Heart right ventricle (tissue), 16 donors: ENCODE data around the gene TRA2B. TPM values are rescaled to one million over a fixed set of nuclear protein-coding genes. Genes with fewer than 3 reads are reported as not detected.

Source experiments
- ATAC-seq, 8 donors: fragments of 200-7000 bp; cut with Tn5 transposase; one replicate each; pipeline ENCODE4 v1.9.1; 2020; ENCODE audit warnings: mild to moderate bottlenecking in 8 of 8, moderate library complexity in 8 of 8, moderate number of reproducible peaks in 1 of 8
- DNase-seq, 2 donors: peaks; one replicate each; pipeline ENCODE4 v3.0.0-alpha.2; 2020
- H3K27ac ChIP-seq, 10 donors: fragments of 200-600 bp; sonication (generic) in 2 of 10; one replicate each; pipeline versions ENCODE4 v1.5.0 to v1.8.0; 2020 to 2022; ENCODE audit warnings: mild to moderate bottlenecking in 3 of 10
- H3K27me3 ChIP-seq, 7 donors: fragments of 200-600 bp; one replicate each; pipeline ENCODE4 v1.8.0; 2021 to 2022; ENCODE audit warnings: mild to moderate bottlenecking in 2 of 7
- H3K36me3 ChIP-seq, 9 donors: fragments of 200-600 bp; sonication (generic) in 1 of 9; one replicate each; pipeline versions ENCODE4 v1.5.0 to v1.8.0; 2020 to 2022; ENCODE audit warnings: mild to moderate bottlenecking in 2 of 9
- H3K4me1 ChIP-seq, 9 donors: fragments of 200-600 bp; sonication (generic) in 1 of 9; one replicate each; pipeline versions ENCODE4 v1.5.0 to v1.8.0; 2020 to 2022; ENCODE audit warnings: mild to moderate bottlenecking in 4 of 9
- H3K4me3 ChIP-seq, 10 donors: fragments of 200-600 bp; sonication (generic) in 2 of 10; one replicate each; pipeline versions ENCODE4 v1.5.0 to v1.8.0; 2020 to 2022; ENCODE audit warnings: mild to moderate bottlenecking in 7 of 10, moderate library complexity in 2 of 10
- H3K9me3 ChIP-seq, 11 donors: fragments of 200-600 bp in 10 of 11; sonication (generic) in 2 of 11; one replicate each; pipeline versions ENCODE4 v1.5.0 to v1.8.0; 2013 to 2022; ENCODE audit warnings: mild to moderate bottlenecking in 2 of 11, control low read depth in 1 of 11, moderate library complexity in 1 of 11
- CTCF ChIP-seq, 9 donors: fragments of 200-600 bp; sonication (generic) in 2 of 9; IDR thresholded peaks; one replicate each; pipeline versions ENCODE4 v1.5.0 to v1.8.0; 2021 to 2022; ENCODE audit warnings: antibody characterized with exemption in 9 of 9, mild to moderate bottlenecking in 5 of 9, moderate library complexity in 1 of 9
- WGBS, 2 donors: extraction: QIAGEN DNeasy Blood & Tissue Kit; methylation state at CpG; one replicate each; pipeline ENCODE4 v1.1.7; 2013; ENCODE audit warnings: inconsistent platforms in 1 of 2; 5-methylcytosine and 5-hydroxymethylcytosine counted together
- intact Hi-C, 10 donors: fragments of 100-400 bp; cut with DNase I; formaldehyde crosslinking; loops; one replicate each; pipeline versions ENCODE4 v1.11.1 to v1.14.2; 2022
- polyA plus RNA-seq, 2 donors: library from polyadenylated mRNA; stranded (reverse); fragments of 200-250 nt; gene quantifications; one replicate each; pipeline ENCODE4 v1.2.3, GENCODE V29; 2013
- total RNA-seq, 10 donors: library from RNA; stranded (reverse); fragmentation: NEBNext Ultra II Directional in 3 of 10; extraction: Animal tissue kit (Norgen Biotek cat#: 25700) in 3 of 10; gene quantifications; one replicate each; pipeline versions ENCODE4 v1.2.1 to v1.2.4, GENCODE V29; 2021 to 2023
- donor health status: Arrhythmogenic right ventricular cardiomyopathy.
- donor health status: ischemic (EF 13 %, LVEDD 7.1; RV severe dilation, severe dysfunction).
- donor health status: healthy with polysubstance abuse.
- donor health status: DM: no; HTN: yes; CAD: no.
- donor health status: DM: no; HTN: no; CAD: no.
- donor health status: ischemic (EF 25% LVEDD 6.9; RV normal size, moderate dysfunction).
- donor health status: ischemic (EF 25% LVEDD 5.7; RV mildly dilated, moderate dysfunction).
- donor health status: healthy.
- donor health status: DM: yes; HTN: yes; CAD: no.
- donor health status: Ischemic cardiomyopathy.
- donor health status: ischemic (EF 35%, LVEDD 5.7; RV mildly dilated, moderate dysfunction).
- donor health status: nonischemic (EF 11% LVEDD 7.7; RV severe dilation, severe dysfunction).
- donor health status: DM: yes; HTN: yes; CAD: no.
- donor health status: PGD.
- donor health status: ischemic (EF 29% LVEDD 5.4; RV normal size, mild dysfunction).
- donor health status: nonischemic (EF 23%, LVEDD 6.1; RV moderate dilation, normal function).

TRA2B gene
- total and polyA plus RNA-seq, 12 donors: 43.6 to 75.9 (median 49.8) TPM

DNA sequence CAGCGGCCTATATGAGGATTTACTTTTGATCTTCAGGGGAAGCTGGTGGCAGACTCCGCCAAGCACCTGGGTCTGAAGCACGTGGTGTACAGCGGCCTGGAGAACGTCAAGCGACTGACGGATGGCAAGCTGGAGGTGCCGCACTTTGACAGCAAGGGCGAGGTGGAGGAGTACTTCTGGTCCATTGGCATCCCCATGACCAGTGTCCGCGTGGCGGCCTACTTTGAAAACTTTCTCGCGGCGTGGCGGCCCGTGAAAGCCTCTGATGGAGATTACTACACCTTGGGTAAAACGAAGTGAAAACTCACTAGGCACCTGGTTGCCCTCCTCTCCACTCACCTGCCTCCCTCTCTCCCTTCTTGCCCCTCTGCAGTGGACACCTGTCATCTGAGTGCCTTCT lies 33.8 kb upstream of the TRA2B start:
- ATAC-seq (no peak), DNase-seq (no peak)
- H3K36me3 ChIP-seq: no peaks in the 10 kb centered on the region
- intact Hi-C loops: no loop called here
- no peak overlapping the region for H3K4me3 ChIP-seq
- no peak overlapping the region for H3K27ac ChIP-seq
- H3K27me3 ChIP-seq: no peaks in the 10 kb centered on the region
- no peak for TF ChIP-seq CTCF (IDR thresholded peaks at IDR 0.05)
- H3K9me3 ChIP-seq: no peaks in the 10 kb centered on the region
- no peaks in the 10 kb centered on the region for H3K4me1 ChIP-seq
- 90 to 93% methylated on average over 18 of the region's 18 CpGs for WGBS, 2 donors

DNA sequence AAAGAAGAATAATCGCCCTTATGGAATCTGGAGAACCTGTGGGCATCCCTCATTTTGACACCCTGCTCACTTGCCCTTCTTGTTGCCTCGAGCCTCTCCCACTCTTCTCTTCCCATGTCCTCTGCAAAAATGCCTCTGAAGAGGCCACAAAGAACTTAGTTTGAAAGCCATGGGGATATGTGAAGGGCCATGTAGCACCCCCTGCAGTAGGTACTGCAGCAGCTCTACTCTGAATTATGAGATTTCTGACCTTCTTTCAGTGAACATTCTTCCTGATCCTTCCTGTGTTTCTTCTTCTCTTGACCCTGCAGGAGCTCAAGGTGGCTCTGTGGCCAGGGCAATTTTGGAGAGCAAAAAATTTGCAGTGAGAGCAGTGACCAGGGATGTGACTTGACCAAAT lies 30.4 kb upstream of the TRA2B start:
- Histone ChIP-seq H3K4me3 (no peak overlapping the region), H3K36me3 (no peaks in the 10 kb centered on the region), H3K9me3 (peaks cover 0 to 12% (median 0%) of the 10 kb centered on the region in 11 donors), H3K27me3 (no peaks in the 10 kb centered on the region), H3K4me1 (no peaks in the 10 kb centered on the region), H3K27ac (no peak overlapping the region)
- intact Hi-C loops: no loop called here
- DNase-seq: no peak
- no peak for ATAC-seq
- WGBS, 2 donors: 75 to 78% methylated on average over 2 of the region's 2 CpGs
- no peak for TF ChIP-seq CTCF (IDR thresholded peaks at IDR 0.05)

GRCh38 chr3:185966655-185967054 lies 28.8 kb upstream of the TRA2B start:
- Histone ChIP-seq H3K27me3 (no peaks in the 10 kb centered on the region), H3K27ac (no peak overlapping the region), H3K36me3 (no peaks in the 10 kb centered on the region), H3K4me1 (no peaks in the 10 kb centered on the region), H3K9me3 (peaks cover 0 to 12% (median 0%) of the 10 kb centered on the region in 11 donors), H3K4me3 (no peak overlapping the region)
- DNase-seq (no peak), ATAC-seq (no peak)
- TF ChIP-seq CTCF (IDR thresholded peaks at IDR 0.05): no peak
- WGBS, 2 donors: 79 to 80% methylated on average over 2 of the region's 2 CpGs
- intact Hi-C loops: no loop called here

DNA sequence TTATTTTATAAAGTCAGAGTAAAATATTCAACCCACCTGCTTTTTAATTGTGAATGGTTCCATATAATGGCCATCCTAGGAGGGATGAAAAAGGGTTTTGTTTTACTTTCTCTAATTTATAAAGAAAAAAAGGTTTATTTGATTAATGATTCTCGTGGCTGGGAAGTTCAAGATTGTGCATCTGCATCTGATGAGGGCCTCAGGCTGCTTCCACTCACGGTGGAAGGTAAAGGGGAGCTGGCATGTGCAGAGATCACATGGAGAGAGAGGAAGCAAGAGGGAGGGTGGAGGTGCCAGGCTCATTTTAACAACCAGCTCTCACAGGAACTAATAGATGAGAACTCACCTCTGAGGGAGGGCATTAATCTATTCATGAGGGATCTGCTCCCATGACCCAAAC lies 27.7 kb upstream of the TRA2B start:
- 72 to 80% methylated on average over 2 of the region's 2 CpGs for WGBS, 2 donors
- intact Hi-C loops: no loop called here
- Histone ChIP-seq H3K4me1 (peaks cover 0 to 2% (median 0%) of the 10 kb centered on the region in 9 donors), H3K36me3 (no peaks in the 10 kb centered on the region), H3K27ac (no peak overlapping the region), H3K9me3 (peaks cover 0 to 12% (median 0%) of the 10 kb centered on the region in 11 donors), H3K4me3 (no peak overlapping the region), H3K27me3 (no peaks in the 10 kb centered on the region)
- DNase-seq: no peak
- ATAC-seq: no peak
- no peak for TF ChIP-seq CTCF (IDR thresholded peaks at IDR 0.05)
